Spinal cord (tissue), 10 donors: ENCODE results near the gene RNF4. TPM values are rescaled to one million over a fixed set of nuclear protein-coding genes. Genes with fewer than 3 reads are reported as not detected.

ENCODE experiments used
- DNase-seq, 6 donors: peaks; one replicate each; pipeline versions ENCODE4 v3.0.0 to v3.0.0-alpha.2; 2013 to 2015; ENCODE audit warnings: low spot score in 6 of 6, low read depth in 4 of 6
- H3K27ac ChIP-seq: one replicate; pipeline ENCODE4 v1.5.1; 2013; ENCODE audit warnings: low read depth, low read length, control low read depth
- H3K27me3 ChIP-seq: one replicate; pipeline ENCODE4 v1.6.1; 2013; ENCODE audit warnings: low read length; ENCODE audit not compliant: control insufficient read depth, insufficient read depth
- H3K36me3 ChIP-seq: one replicate; pipeline ENCODE4 v1.6.1; 2013; ENCODE audit warnings: low read length; ENCODE audit not compliant: control insufficient read depth, insufficient read depth
- H3K4me1 ChIP-seq: one replicate; pipeline ENCODE4 v1.6.1; 2013; ENCODE audit warnings: low read length; ENCODE audit not compliant: control insufficient read depth, insufficient read depth
- H3K4me3 ChIP-seq: one replicate; pipeline ENCODE4 v1.5.1; 2013; ENCODE audit warnings: low read depth, low read length, control low read depth
- H3K9me3 ChIP-seq: one replicate; pipeline ENCODE4 v1.6.1; 2013; ENCODE audit warnings: low read length; ENCODE audit not compliant: control insufficient read depth, insufficient read depth
- WGBS: methylation state at CpG from one replicate; pipeline ENCODE4 v1.1.5; 2013; ENCODE audit warnings: missing lambda C conversion rate; ENCODE audit not compliant: insufficient coverage; 5-methylcytosine and 5-hydroxymethylcytosine counted together
- polyA plus RNA-seq, 2 donors: library from polyadenylated mRNA; unstranded; fragments of 120-200 nt; gene quantifications; one replicate each; pipeline ENCODE4 v1.2.1, GENCODE V29; 2013; ENCODE audit not compliant: insufficient read length in 2 of 2
- total RNA-seq, 2 donors: library from RNA; depleted of rRNA in 1 of 2; stranded (reverse); fragments of 120-200 nt in 1 of 2; fragments of >200 nt in 1 of 2; gene quantifications; one replicate each; pipeline versions ENCODE4 v1.2.3 to v1.2.4, GENCODE V29; 2013 to 2014
- donor health status: healthy.

The RNF4 gene
- total and polyA plus RNA-seq, 4 donors, result 41.0 to 67.0 (median 53.8) TPM

GRCh38 chr4:2436761-2437474 lies 32.0 kb upstream of the RNF4 start:
- H3K36me3 ChIP-seq, result peaks cover 6% of the 10 kb centered on the region
- H3K27me3 ChIP-seq, result no peaks in the 10 kb centered on the region
- no peak overlapping the region for H3K4me3 ChIP-seq
- 81% methylated on average over 30 of the region's 30 CpGs for WGBS
- no peaks in the 10 kb centered on the region for H3K9me3 ChIP-seq
- no peak overlapping the region for H3K27ac ChIP-seq
- H3K4me1 ChIP-seq, result peaks cover 30% of the 10 kb centered on the region
- DNase-seq, result no peak

DNA sequence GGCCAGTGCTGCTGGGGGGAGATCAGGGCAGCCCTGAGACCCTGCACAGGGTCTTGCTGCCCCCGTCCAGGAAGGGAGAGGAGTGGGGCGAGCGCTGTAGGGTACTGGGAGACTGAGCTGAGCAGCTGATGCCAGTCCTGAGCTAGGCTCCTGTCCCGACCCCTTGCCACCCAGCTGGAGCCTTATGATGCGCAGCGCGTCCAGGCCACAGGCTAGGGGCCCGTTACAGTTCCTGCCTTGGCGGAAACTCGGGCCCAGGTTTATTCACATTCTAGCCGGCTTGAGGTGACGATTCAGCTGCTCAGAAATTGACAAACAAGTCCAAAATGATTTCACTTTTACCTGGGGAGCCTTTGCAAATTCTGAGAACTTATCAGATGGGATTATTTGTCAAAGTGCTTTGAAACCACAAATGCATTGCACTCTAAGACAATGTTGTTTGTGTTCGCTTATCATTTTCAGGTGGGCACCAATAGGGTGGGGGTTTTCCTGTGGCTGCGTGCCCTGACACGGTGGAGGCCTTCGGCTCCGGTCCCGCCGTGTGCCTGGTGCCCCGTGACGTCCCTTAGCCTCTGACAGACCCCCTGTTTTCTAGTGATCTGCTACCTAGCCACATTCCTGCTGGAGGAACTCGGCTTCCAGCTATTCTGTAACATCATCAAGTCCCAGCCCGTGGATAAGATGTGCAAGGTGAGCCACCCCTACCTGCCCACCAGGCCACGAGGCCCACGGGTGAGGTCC lies 31.3 kb upstream of the RNF4 start:
- 87% methylated on average over 23 of the region's 25 CpGs for WGBS
- Histone ChIP-seq H3K4me3 (no peak overlapping the region), H3K27me3 (no peaks in the 10 kb centered on the region), H3K36me3 (peaks cover 6% of the 10 kb centered on the region), H3K9me3 (no peaks in the 10 kb centered on the region), H3K4me1 (peaks cover 25% of the 10 kb centered on the region), H3K27ac (no peak overlapping the region)
- no peak for DNase-seq

DNA sequence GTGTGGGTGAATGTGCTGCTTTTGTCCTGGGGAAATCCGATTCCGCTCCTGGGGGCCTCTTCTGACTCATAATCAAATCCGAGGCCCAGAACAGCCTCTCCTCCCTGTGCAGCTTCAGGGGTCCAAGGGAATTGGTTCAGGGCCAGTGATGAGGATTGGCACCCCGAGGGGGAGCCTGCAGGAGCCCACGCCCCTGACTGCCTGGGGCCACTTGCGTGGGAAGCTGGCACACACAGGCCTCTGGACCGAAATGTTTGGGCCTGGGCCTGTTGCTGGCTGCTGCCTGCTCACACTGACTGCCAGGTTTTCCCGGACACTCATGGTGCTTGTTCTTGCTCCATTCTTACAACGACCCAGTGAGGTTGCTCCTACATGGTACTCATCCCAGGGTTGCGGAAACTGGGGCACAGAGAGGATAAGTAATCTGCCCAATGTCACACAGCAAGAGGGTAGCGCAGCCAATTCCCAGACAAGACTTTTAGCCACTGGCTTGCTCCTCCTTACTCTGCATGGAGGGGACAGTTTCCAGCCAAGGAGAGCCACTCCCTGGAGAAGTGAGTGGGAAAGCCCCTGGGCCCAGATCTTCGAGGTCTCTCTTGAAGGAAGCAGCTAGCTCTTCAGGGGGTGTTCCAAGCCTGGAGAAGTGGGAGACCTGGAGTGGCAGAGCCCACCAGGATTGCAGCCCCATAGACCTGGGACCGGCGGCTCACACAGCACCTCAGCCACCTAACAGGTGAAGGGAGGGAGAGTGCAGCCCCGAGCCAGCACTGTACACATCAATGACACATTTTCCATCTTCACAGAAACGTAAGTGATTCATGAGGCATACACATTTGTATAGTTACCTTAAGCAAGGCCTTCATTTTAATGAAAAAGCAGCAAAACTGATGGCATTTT lies 29.8 kb upstream of the RNF4 start:
- 74% methylated on average over 13 of the region's 16 CpGs for WGBS
- no peak overlapping the region for H3K4me3 ChIP-seq
- no peak for DNase-seq
- no peaks in the 10 kb centered on the region for H3K27me3 ChIP-seq
- H3K4me1 ChIP-seq, result peaks cover 11% of the 10 kb centered on the region
- H3K9me3 ChIP-seq, result no peaks in the 10 kb centered on the region
- no peak overlapping the region for H3K27ac ChIP-seq
- H3K36me3 ChIP-seq, result peaks cover 6% of the 10 kb centered on the region

DNA sequence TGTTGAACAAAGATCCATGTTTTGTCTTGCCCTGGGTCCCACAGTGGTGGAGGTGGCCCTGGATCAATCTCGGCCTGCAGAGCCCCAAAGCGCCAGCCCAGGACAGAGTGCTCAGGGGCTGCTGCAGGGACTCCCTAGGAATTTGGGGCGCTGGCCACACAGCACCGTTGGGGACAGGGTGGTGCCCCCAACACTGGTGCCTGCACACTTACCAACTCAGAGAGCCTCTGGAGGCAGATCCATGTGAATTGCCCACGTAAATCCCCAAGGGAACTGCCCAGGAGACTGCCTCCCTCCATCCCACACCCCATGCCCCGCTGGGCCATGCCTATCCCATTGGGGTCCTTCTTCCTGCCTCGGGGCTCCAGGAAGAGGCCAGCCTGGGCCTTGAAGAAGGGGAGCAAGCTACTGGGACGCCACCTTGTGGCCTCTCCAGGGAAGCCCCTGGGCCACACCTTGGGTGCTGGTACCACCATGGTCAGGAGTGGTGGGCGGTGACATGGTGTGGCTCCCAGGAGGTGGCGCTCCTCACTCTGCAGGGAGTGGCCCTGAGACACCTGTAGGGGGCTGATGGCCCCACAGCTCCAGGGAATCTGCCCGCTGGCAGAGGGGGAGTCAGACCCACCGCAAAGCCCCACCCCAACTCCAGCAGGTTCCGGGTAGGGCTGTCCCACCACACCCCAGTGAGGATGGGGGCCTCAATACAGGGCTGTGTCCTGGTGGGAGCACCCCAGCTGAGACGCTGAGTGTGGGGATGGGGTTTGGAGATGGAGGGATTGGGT lies 27.3 kb upstream of the RNF4 start:
- Histone ChIP-seq H3K4me3 (no peak overlapping the region), H3K4me1 (peaks cover 4% of the 10 kb centered on the region), H3K27ac (no peak overlapping the region), H3K36me3 (peaks cover 9% of the 10 kb centered on the region), H3K9me3 (no peaks in the 10 kb centered on the region), H3K27me3 (no peaks in the 10 kb centered on the region)
- 63% methylated on average over 9 of the region's 14 CpGs for WGBS
- DNase-seq, result no peak

- Histone ChIP-seq H3K9me3 (no peaks in the 10 kb centered on the region), H3K4me1 (no peaks in the 10 kb centered on the region), H3K4me3 (no peak overlapping the region), H3K36me3 (peaks cover 6% of the 10 kb centered on the region), H3K27ac (no peak overlapping the region), H3K27me3 (no peaks in the 10 kb centered on the region)
- WGBS, result 79% methylated on average over 15 of the region's 20 CpGs
- no peak for DNase-seq
These were observed 26.5 kb upstream of the RNF4 start for GRCh38 chr4:2442175-2442993.

DNA sequence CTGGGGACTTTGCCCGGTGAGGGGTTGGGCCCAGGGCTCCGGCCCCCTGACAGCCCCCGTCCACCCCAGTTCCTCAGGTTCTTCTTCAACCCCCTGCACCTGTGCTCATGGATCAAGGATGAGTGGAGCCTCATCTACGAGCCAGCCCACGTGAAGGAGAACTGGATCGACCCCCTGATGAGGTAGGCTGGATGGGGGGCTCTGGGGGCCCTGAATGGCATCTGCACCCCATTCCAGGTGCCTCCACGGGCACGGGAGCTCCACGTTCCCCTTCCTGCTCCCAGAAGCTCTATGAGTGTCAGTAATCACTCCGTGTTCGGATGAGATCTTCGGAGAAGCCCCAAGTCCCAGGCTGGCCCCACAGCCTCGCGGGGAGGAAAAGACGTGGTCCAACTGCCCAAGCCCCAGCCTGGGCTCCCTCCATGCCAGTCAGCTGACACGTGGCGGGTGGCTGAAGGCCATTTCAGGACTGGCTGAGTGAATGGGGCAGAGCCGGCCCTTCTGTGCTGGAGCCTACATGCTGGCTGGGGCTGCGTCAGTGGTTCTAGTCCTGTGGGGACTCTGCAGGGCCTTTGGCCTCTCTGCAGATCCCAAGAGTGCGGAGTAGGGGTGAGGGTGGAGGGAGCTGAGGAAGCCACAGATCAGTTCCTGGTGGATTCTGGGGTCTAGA lies 25.7 kb upstream of the RNF4 start:
- Histone ChIP-seq H3K27ac (no peak overlapping the region), H3K36me3 (peaks cover 6% of the 10 kb centered on the region), H3K9me3 (no peaks in the 10 kb centered on the region), H3K4me1 (no peaks in the 10 kb centered on the region), H3K27me3 (no peaks in the 10 kb centered on the region), H3K4me3 (no peak overlapping the region)
- WGBS, result 86% methylated on average over 18 of the region's 20 CpGs
- no peak for DNase-seq

DNA sequence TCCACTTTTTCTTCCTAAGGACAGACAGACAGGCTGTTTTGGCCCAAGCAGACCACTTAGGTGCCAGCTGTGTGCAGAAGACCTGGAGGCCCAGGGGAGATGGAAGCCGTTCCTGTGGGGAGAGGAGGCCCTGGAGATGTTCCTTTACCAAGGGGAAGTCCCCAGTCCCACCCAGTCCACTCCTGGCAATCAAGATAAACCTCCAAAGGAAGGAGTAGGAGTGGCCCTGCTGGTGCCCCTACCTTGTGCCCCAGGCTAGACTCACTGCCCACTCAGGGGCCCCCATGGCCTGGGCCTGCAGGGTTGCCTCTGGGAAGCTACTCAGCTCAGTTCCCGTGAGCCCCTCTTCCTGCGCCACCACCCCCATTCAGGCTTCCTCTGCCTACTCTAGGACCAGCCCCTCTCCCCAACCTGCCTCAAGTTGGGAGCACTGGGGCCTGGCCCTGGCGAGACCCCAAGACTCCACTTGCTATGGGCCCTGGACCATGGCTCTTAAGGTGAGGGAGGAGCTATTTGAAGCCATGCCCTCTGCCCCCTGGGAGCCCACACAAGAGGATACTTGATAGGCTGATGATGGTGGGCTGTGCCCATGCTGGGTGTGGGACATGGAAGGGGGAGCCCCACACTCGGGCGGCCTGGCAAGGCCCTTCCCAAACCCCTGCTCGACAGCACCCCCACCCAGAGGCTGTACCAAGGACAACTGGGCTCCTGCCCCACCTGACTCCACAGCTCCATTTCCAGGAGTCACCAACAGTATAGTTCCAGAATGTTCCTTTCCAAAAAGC lies 24.8 kb upstream of the RNF4 start:
- 77% methylated on average over 4 of the region's 7 CpGs for WGBS
- DNase-seq, result no peak
- no peaks in the 10 kb centered on the region for H3K9me3 ChIP-seq
- H3K27ac ChIP-seq, result no peak overlapping the region
- no peaks in the 10 kb centered on the region for H3K27me3 ChIP-seq
- peaks cover 4% of the 10 kb centered on the region for H3K36me3 ChIP-seq
- no peaks in the 10 kb centered on the region for H3K4me1 ChIP-seq
- no peak overlapping the region for H3K4me3 ChIP-seq

DNA sequence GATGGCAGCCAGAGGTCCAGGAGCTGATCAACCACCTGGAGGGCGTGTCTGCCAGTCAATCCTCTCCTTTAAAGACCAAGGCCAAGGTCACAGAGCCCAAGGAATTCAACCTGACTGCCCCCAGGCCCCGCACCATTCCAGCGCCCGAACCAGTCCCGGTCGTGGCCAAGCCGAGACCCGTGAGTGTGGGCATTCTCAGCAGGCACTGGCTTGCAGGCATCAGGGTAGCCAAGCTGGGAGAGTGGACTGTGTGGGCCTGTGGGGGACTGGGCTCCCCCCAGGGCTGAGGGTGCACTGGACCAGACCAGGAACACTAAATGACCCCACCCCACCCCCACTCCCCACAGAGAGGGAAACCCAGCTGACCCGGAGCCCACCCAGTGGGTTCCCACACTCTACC lies 23.8 kb upstream of the RNF4 start:
- Histone ChIP-seq H3K4me3 (no peak overlapping the region), H3K4me1 (no peaks in the 10 kb centered on the region), H3K27ac (no peak overlapping the region), H3K36me3 (peaks cover 6% of the 10 kb centered on the region), H3K27me3 (no peaks in the 10 kb centered on the region), H3K9me3 (no peaks in the 10 kb centered on the region)
- DNase-seq, result no peak
- 89% methylated on average over 7 of the region's 9 CpGs for WGBS
